ENCODE data around the gene P3H2. TPM values are rescaled to one million over a fixed set of nuclear protein-coding genes. Genes with fewer than 3 reads are reported as not detected.

P3H2 gene
- total and polyA plus RNA-seq, 5 donors = 1.7 to 4.1 (median 3.3) TPM

- intact Hi-C loops (cut with DNase I) = no loop called here
- Histone ChIP-seq H3K27me3 (ENCODE audit: control insufficient read depth, insufficient read depth) (no peaks in the 10 kb centered on the region), H3K9me3 (ENCODE audit: control insufficient read depth, low read length) (no peaks in the 10 kb centered on the region), H3K4me1 (ENCODE audit: control insufficient read depth, insufficient read depth, low read length) (no peaks in the 10 kb centered on the region), H3K4me3 (ENCODE audit: low read length) (no peak overlapping the region), H3K27ac (ENCODE audit: low read length) (no peak overlapping the region)
- ATAC-seq (no peak), DNase-seq (no peak)
Measured at GRCh38 chr3:189908646-189909045, 212.1 kb downstream of the P3H2 start.

GRCh38 chr3:189907803-189908202 lies 212.9 kb downstream of the P3H2 start:
- Histone ChIP-seq H3K27ac (ENCODE audit: low read length) (no peak overlapping the region), H3K9me3 (ENCODE audit: control insufficient read depth, low read length) (no peaks in the 10 kb centered on the region), H3K4me1 (ENCODE audit: control insufficient read depth, insufficient read depth, low read length) (no peaks in the 10 kb centered on the region), H3K27me3 (ENCODE audit: control insufficient read depth, insufficient read depth) (no peaks in the 10 kb centered on the region), H3K4me3 (ENCODE audit: low read length) (no peak overlapping the region)
- 89% methylated on average over 6 of the region's 6 CpGs for WGBS
- ATAC-seq (no peak), DNase-seq (no peak)
- intact Hi-C loops (cut with DNase I) = no loop called here

Other genes with a start within 250 kb of the P3H2 start
- 1 to 10 TPM; 1.2 to 2.0 (median 1.3) TPM for gene CLDN1, start 201.5 kb upstream of the P3H2 start, total RNA-seq
- 1.3 TPM for gene CLDN1, start 201.5 kb upstream of the P3H2 start, polyA plus RNA-seq